Caco-2 (cell line): Measurements from ENCODE around the gene HS3ST4. TPM values are rescaled to one million over a fixed set of nuclear protein-coding genes. Genes with fewer than 3 reads are reported as not detected.

Source experiments
- BruUV-seq: library from RNA; stranded (reverse); fragments of 400-500 nt; replicated peaks from 2 replicates; lab custom pipeline; 2021; lab: Mats Ljungman, UMichigan
- CTCF ChIA-PET: fragments of 300-600 bp; sonication (Branson Sonifier 250); formaldehyde crosslinking; loops from one replicate; lab custom pipeline; 2022; ENCODE audit warnings: antibody characterized with exemption; lab: Charles Lee
- POLR2A ChIA-PET: fragments of 300-600 bp; sonication (Branson Sonifier 250); formaldehyde crosslinking; loops from one replicate; lab custom pipeline; 2022; ENCODE audit warnings: antibody characterized with exemption; lab: Charles Lee
- DNase-seq, 2 experiments: peaks; one replicate each; pipeline versions ENCODE4 v3.0.0 to v3.0.0-alpha.2; 2020 to 2022
- H3K27me3 ChIP-seq: replicated peaks from 2 replicates; pipeline ENCODE4 v1.6.0; 2011; ENCODE audit warnings: low read length; ENCODE audit not compliant: control insufficient read depth, insufficient read depth
- H3K36me3 ChIP-seq: 2 replicates; pipeline ENCODE4 v1.5.1; 2011; ENCODE audit warnings: low read length; ENCODE audit not compliant: control insufficient read depth, insufficient read depth
- H3K4me1 ChIP-seq: fragments of 250-450 bp; sonication (Bioruptor Pico); 2 replicates; pipeline ENCODE4 v1.5.1; 2020; ENCODE audit warnings: mild to moderate bottlenecking
- H3K4me3 ChIP-seq: 2 replicates; pipeline ENCODE4 v1.5.1; 2011; ENCODE audit warnings: low read depth, mild to moderate bottlenecking, control low read depth, low read length
- H3K9me3 ChIP-seq: fragments of 250-450 bp; sonication (Bioruptor Pico); 2 replicates; pipeline ENCODE4 v1.5.1; 2020; ENCODE audit warnings: mild to moderate bottlenecking, moderate library complexity
- H3K27ac Mint-ChIP-seq: one replicate; pipeline ENCODE4 v1.8.0; 2022; ENCODE audit warnings: mixed read lengths; ENCODE audit not compliant: unreplicated experiment
- H3K27me3 Mint-ChIP-seq: one replicate; pipeline ENCODE4 v1.8.0; 2022; ENCODE audit warnings: mixed read lengths; ENCODE audit not compliant: insufficient read depth, unreplicated experiment
- H3K36me3 Mint-ChIP-seq: one replicate; pipeline ENCODE4 v1.8.0; 2022; ENCODE audit warnings: mild to moderate bottlenecking, mixed read lengths; ENCODE audit not compliant: insufficient read depth, unreplicated experiment
- H3K4me1 Mint-ChIP-seq: one replicate; pipeline ENCODE4 v1.8.0; 2022; ENCODE audit warnings: low read depth, mixed read lengths; ENCODE audit not compliant: unreplicated experiment
- H3K4me3 Mint-ChIP-seq: one replicate; pipeline ENCODE4 v1.8.0; 2022; ENCODE audit warnings: mild to moderate bottlenecking, moderate library complexity, mixed read lengths; ENCODE audit not compliant: unreplicated experiment
- H3K9me3 Mint-ChIP-seq: one replicate; pipeline ENCODE4 v1.8.0; 2022; ENCODE audit warnings: mixed read lengths; ENCODE audit not compliant: unreplicated experiment
- CTCF ChIP-seq, 2 experiments: fragments of 200-600 bp in 1 of 2; IDR thresholded peaks; 1 replicate in 1 of 2; 2 replicates in 1 of 2; pipeline versions ENCODE4 v1.5.1 to v1.8.0; 2011 to 2022; ENCODE audit warnings: antibody characterized with exemption in 1 of 2, control low read depth in 1 of 2, inconsistent platforms in 1 of 2, low read depth in 1 of 2, low read length in 1 of 2, mild to moderate bottlenecking in 1 of 2, moderate library complexity in 1 of 2; ENCODE audit not compliant: insufficient read depth in 1 of 2, severe bottlenecking in 1 of 2, unreplicated experiment in 1 of 2
- intact Hi-C: fragments of 100-400 bp; cut with micrococcal nuclease; formaldehyde crosslinking; loops from one replicate; pipeline ENCODE4 v1.10.0; 2022; ENCODE audit not compliant: unreplicated experiment
- total RNA-seq: library from RNA; stranded (reverse); gene quantifications from 2 replicates; pipeline ENCODE4 v1.2.3, GENCODE V29; 2022

The HS3ST4 gene
- total RNA-seq, 1 experiment from 2014 or later, result 0.11 TPM

GRCh38 chr16:25868106-25868505 is 176.3 kb downstream of the HS3ST4 start:
- no peak for DNase-seq
- Mint-ChIP-seq H3K4me1 (no peaks in the 10 kb centered on the region), H3K4me3 (no peak overlapping the region), H3K9me3 (peaks cover 9% of the 10 kb centered on the region), H3K36me3 (no peaks in the 10 kb centered on the region), H3K27ac (no peak overlapping the region), H3K27me3 (peaks cover 3% of the 10 kb centered on the region)
- POLR2A ChIA-PET, result no interaction called here
- Histone ChIP-seq H3K4me3 (no peak overlapping the region), H3K27me3 (no peaks in the 10 kb centered on the region), H3K4me1 (no peaks in the 10 kb centered on the region), H3K9me3 (no peaks in the 10 kb centered on the region; the same call in 1 of the 2 replicates), H3K36me3 (no peaks in the 10 kb centered on the region)
- TF ChIP-seq CTCF (IDR thresholded peaks at IDR 0.05; ENCODE audit: insufficient read depth in 1 of 2, low read depth in 1 of 2, low read length in 1 of 2, severe bottlenecking in 1 of 2, unreplicated experiment in 1 of 2), result no peak
- CTCF ChIA-PET, result no interaction called here
- BruUV-seq, result no TSS peak
- intact Hi-C loops, result no loop called here

- intact Hi-C loops, result no loop called here
- no peak overlapping the region for H3K4me3 Mint-ChIP-seq
- no peaks in the 10 kb centered on the region for H3K36me3 ChIP-seq
- no peaks in the 10 kb centered on the region for H3K4me1 ChIP-seq
- H3K9me3 Mint-ChIP-seq, result peaks cover 6% of the 10 kb centered on the region
- H3K27me3 Mint-ChIP-seq, result peaks cover 3% of the 10 kb centered on the region
- H3K27me3 ChIP-seq, result no peaks in the 10 kb centered on the region
- no peaks in the 10 kb centered on the region; the same call in 1 of the 2 replicates for H3K9me3 ChIP-seq
- CTCF ChIA-PET, result no interaction called here
- POLR2A ChIA-PET, result no interaction called here
- no peak for TF ChIP-seq CTCF (IDR thresholded peaks at IDR 0.05; ENCODE audit: insufficient read depth in 1 of 2, low read depth in 1 of 2, low read length in 1 of 2, severe bottlenecking in 1 of 2, unreplicated experiment in 1 of 2)
- H3K4me1 Mint-ChIP-seq, result no peaks in the 10 kb centered on the region
- H3K4me3 ChIP-seq, result no peak overlapping the region
- H3K36me3 Mint-ChIP-seq, result peaks cover 4% of the 10 kb centered on the region
- no peak overlapping the region for H3K27ac Mint-ChIP-seq
- BruUV-seq, result no TSS peak
- DNase-seq, result no peak
Observed at GRCh38 chr16:25868706-25869370, 177.1 kb downstream of the HS3ST4 start.

GRCh38 chr16:25872369-25873070 is 180.8 kb downstream of the HS3ST4 start:
- intact Hi-C loops, result no loop called here
- H3K27ac Mint-ChIP-seq, result no peak overlapping the region
- POLR2A ChIA-PET, result no interaction called here
- H3K36me3 ChIP-seq, result no peaks in the 10 kb centered on the region
- no peaks in the 10 kb centered on the region for H3K27me3 ChIP-seq
- H3K4me1 Mint-ChIP-seq, result no peaks in the 10 kb centered on the region
- no peak for DNase-seq
- H3K4me3 Mint-ChIP-seq, result no peak overlapping the region
- H3K4me1 ChIP-seq, result no peaks in the 10 kb centered on the region
- TF ChIP-seq CTCF (IDR thresholded peaks at IDR 0.05; ENCODE audit: insufficient read depth in 1 of 2, low read depth in 1 of 2, low read length in 1 of 2, severe bottlenecking in 1 of 2, unreplicated experiment in 1 of 2), result no peak
- no peaks in the 10 kb centered on the region for H3K9me3 ChIP-seq
- no TSS peak for BruUV-seq
- H3K36me3 Mint-ChIP-seq, result peaks cover 4% of the 10 kb centered on the region
- peaks cover 5% of the 10 kb centered on the region for H3K27me3 Mint-ChIP-seq
- no peak overlapping the region for H3K4me3 ChIP-seq
- CTCF ChIA-PET, result no interaction called here
- H3K9me3 Mint-ChIP-seq, result no peaks in the 10 kb centered on the region
